Stimulated activated CD4-positive, alpha-beta T cell treated with anti-CD3 and anti-CD28 coated beads, TNF-alpha, amount 100 ng/mL, for 4 hours (primary cell): ENCODE data around the gene ARMC2.
"Not testable (repeated sequence)": the region's sequence is repeated elsewhere in the genome, so short reads cannot be mapped to it uniquely, and the experiment has no call there.

ENCODE experiments used
- DNase-seq, 3 experiments: peaks; one replicate each; pipeline ENCODE4 v3.0.0-alpha.2; 2020; ENCODE audit warnings: low read depth in 3 of 3

Gene ARMC2

DNA sequence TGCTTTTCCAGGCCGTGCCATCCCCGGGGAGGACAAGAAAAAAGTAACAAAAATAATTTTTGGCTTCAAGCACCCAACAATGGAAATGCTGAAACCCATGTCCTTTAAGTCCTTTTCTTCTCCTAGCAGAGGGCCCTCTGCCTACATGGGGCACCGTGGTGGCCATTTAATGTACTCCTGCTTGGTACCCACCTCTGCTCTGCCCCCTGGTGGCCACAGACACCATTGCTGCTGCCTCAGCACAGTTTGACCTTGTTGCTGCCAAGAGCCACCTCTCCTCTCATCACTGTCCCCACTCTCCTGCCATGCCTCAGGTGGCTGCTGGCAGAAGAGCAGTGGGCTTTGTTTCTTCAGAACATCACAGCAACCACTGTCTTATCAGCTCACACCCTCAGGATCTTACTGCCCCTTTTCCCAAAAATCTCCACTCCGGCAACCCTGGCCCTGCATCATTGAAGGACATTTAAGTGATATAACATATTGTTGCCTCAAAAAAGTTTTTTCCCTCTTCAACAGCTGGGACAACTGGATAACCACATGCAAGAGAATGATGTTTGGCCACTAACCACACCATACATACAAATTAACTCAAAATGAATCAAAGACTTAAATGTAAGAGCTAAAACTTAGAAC lies 12.9 kb upstream of the ARMC2 start:
- DNase-seq: peak; percentile 68 to 72 (median 71)

DNA sequence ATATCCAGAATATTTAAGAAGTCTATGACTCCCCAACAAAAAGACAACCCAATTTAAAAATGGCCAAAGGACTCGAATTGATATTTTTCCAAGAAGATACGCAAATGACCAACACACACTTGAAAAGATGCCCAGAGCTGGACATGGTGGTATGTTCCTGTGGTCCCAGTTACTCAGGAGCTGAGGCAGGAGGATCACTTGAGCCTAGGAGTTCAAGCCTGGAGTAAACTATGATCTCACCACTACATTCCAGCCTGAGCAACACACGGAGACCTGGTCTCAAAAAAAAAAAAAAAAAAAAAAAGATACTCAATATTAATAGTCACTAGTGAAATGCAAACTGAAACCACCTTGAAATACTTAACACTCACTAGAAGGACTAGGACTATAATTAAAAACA lies 12.2 kb upstream of the ARMC2 start:
- DNase-seq: no peak

GRCh38 chr6:108837236-108837971 lies 10.8 kb upstream of the ARMC2 start:
- DNase-seq: no peak

DNA sequence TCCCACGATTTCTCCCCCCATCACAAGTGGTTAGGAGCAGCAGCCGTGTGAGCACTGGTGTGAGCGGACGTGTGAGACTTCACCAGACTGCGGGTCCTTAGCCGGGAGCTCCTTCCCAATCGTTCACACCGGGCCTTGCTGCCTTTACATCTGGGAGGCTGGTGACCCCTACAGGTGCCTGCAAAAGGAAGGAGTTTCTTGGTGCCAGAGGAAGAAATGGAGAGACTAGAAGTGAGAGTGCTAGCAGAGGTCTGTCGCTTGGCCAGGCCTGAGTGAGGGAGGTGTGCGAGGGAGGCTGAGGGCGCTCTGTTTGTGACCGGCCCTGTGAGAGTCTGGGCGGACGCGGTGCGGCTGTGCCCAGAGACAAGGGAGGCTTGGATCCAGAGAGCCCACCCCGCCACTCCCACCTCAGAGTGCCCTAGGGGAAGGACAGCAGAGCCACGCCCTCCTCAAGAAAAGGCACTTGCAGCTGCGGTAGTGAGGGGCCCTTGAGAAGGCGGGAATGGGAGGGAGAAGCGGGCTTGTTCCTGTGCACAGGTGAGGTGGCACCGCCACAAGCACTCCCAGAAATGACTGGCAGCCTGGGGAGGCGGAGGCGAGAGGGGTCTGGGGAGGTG lies 10.0 kb upstream of the ARMC2 start:
- DNase-seq: no peak

DNA sequence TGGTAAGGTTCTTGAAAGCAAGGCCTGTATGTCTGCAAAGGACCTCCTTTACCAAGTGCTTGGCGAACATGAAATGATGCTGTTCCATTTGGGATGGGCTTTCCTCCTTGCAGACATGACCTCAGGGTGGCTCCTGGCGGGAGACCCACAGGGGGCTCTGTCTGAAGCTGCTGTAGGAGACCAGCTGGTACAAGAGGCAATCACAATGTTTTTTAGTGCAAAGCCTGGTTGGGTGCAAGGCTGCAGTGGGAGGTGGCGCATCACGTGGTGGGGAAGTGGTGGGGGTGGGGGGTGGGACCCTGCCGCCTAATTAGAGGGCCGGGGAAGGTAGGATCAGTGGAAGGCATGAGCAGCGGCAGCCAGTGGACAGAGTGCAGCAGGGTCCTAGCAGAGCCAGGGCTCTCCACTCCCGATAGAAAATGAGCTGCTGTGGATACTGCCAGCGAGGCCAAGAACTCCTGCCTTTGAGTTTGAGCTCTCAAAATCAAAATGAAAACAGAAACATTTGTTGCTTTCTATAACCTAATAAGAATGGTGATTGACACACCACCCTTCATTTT lies 9.1 kb upstream of the ARMC2 start:
- no peak for DNase-seq

- no peak for DNase-seq
These were observed 7.3 kb upstream of the ARMC2 start for GRCh38 chr6:108840919-108841318.

GRCh38 chr6:108841377-108841855 lies 6.8 kb upstream of the ARMC2 start:
- DNase-seq: no peak

GRCh38 chr6:108844135-108844534 lies 4.1 kb upstream of the ARMC2 start:
- DNase-seq: no peak

DNA sequence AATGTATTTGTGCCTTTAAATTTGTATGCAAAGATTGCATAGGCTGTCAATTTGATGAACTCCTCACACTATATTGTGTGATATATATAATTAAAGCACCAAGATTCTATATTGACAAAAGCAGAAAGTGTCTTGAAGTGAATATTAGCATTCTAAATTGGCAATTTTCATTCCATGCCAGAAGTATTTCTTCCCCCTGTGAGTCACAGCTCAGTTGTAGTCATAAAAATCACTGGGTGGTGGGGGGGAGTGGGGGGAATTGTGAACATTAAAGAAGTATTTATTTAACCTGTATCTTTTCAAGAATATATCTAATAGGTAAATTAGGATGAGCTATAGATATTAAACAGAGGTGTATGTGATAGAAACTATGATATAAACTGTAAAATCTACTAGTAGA lies 3.1 kb upstream of the ARMC2 start:
- DNase-seq: no peak

DNA sequence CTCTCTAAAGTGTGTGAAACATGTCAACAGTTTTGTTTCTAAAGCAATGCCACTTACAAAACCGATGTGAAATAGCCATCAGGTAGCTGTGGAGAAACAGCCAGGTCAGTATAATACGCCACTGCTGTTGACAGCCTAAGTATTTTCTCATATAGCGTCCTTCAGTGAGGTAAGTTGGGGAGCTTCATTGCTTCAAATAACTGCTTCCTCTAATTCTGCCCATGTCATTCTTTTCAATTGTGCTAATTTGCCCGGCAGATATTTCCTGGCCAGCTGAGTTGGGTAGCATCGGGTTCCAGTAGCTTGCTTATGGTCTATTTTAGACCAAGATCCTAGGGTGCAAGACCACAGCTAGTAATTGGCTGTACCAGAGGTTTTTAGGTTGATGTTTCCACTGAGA lies 2.1 kb upstream of the ARMC2 start:
- DNase-seq: no peak

DNA sequence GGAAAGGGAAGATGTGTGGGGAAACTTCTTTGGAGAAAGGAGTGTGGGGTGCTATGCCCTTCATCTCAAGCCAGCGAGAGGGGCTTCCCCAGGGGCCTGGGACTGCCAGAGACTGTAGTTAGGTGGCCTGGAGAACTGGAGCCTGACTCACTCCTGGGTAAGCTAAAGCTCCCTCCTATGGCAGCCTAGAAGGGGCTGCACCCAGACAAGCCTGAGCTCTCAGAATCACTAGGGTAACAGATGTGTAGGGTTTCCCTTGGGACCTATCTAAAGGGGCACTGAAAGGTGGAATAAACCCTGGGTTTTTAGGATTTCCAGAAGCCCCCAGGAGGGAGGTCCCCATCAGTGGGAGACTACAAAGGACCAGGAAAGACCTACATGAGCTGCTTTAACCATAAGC lies 1.6 kb upstream of the ARMC2 start:
- DNase-seq: no peak

GRCh38 chr6:108847738-108848115 lies 495 bp upstream of the ARMC2 start:
- no peak for DNase-seq

- no peak for DNase-seq
These were observed 2.6 kb downstream of the ARMC2 start for GRCh38 chr6:108850669-108851465.

GRCh38 chr6:108851756-108852155 lies 3.5 kb downstream of the ARMC2 start:
- no peak for DNase-seq

- no peak for DNase-seq
These were observed 4.9 kb downstream of the ARMC2 start for GRCh38 chr6:108853077-108853476.

GRCh38 chr6:108862479-108863191 lies 14.4 kb downstream of the ARMC2 start:
- no peak for DNase-seq

DNA sequence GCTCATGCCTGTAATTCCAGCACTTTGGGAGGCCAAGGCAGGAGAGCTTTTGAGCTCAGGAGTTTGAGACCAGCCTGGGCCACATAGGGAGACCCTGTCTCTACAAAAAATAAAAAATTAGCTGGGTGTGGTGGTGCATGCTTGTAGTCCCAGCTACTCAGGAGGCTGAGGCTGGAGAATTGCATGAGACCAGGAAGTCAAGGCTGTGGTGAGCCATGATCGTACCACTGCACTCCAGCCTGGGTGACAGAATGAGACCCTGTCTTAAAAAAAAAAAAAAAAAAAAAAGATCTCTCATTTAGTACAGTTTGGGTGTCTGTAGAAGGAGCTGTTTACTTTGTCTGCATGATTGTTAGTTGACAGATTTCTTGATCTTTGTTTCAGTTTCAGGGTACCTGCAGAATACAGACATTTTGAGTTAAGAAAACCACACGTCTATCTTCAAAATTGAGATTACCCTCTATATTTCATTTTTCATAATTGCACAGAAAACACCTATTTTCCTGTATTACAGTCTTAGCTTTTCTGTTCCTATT lies 17.6 kb downstream of the ARMC2 start:
- not testable (repeated sequence) for DNase-seq

- no peak for DNase-seq
These were observed 18.6 kb downstream of the ARMC2 start for GRCh38 chr6:108866798-108867197.

DNA sequence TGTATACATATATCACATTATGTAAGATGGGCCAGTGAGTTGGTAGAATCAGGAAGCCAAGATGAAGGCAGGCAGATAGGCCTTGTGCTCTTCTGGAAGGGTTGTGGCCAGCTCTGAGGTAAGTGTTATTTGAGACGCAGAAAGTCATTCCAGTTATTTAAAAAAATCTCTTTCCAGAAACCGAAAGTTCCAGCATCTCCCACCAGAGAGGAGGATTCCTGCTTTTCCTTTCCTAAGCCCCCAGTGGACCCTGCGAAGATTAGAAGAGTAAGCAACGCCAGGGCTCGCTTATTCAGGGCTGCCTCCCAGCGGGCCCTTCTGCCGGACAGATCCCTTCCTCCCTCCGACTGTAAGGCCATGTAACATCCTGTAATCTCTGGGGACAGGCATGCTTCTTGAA lies 20.4 kb downstream of the ARMC2 start:
- no peak for DNase-seq

- no peak for DNase-seq
These were observed 21.7 kb downstream of the ARMC2 start for GRCh38 chr6:108869876-108870275.

- no peak for DNase-seq
These were observed 22.1 kb downstream of the ARMC2 start for GRCh38 chr6:108870357-108870756.
